HG03558 (cell line): Measurements from ENCODE around the gene NOP14.
"Not testable (repeated sequence)": the region's sequence is repeated elsewhere in the genome, so short reads cannot be mapped to it uniquely, and the experiment has no call there.

Experiments used
- ATAC-seq: cut with Tn5 transposase; IDR thresholded peaks from one replicate; pipeline ENCODE4 v1.9.1; 2021; ENCODE audit warnings: moderate number of reproducible peaks; ENCODE audit not compliant: unreplicated experiment; ENCODE audit errors: extremely low read depth

Gene NOP14

DNA sequence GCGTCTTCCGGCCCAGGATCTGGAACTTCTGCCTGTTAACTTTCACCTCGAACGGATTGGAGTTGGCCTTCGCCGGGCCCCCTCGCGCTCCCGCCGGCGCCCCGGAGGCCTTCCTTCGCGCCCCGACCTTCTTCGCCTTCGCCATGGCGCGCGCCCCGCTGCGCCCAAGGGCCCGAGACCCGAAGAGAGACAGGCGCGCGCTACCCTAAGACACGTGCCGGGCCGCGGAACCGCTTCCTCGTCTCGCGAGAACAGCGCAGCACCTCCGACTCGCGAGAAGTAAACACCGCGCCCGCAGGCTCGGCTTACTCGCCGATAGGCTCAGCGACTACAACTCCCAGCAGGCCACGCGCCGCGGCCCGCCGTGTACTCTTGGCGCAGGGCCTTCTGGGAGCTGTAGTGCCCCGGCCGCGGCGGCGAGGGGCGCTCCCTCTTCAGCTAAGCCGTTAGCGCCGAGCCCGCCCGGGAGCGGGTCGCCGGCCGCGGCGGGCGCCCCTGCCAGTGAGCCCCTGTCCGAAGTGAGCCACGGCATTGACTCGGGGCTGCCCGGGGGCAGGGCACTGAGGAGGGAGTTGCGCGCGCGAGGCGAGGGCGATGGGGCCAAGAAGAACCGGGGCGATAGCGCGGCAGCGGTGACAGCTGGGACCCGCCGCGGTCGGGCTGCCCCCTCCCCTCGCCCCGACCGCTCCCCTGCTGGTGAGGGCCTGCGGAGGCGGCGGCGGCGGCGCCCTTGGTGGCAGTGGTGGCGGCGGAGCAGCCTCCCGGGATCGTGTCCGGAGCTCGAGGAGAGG is at the start of gene NOP14, which contains the start of gene GRK4:
TSS of gene NOP14 (minus strand) at position 232 of the 791 bp plus-strand sequence. CDS start at position 145, 87 bp downstream.
TSS of gene GRK4 (plus strand) at position 397 of the 791 bp plus-strand sequence. CDS start 500 bp downstream, outside the sequence.
- ATAC-seq: peak; percentile 81

DNA sequence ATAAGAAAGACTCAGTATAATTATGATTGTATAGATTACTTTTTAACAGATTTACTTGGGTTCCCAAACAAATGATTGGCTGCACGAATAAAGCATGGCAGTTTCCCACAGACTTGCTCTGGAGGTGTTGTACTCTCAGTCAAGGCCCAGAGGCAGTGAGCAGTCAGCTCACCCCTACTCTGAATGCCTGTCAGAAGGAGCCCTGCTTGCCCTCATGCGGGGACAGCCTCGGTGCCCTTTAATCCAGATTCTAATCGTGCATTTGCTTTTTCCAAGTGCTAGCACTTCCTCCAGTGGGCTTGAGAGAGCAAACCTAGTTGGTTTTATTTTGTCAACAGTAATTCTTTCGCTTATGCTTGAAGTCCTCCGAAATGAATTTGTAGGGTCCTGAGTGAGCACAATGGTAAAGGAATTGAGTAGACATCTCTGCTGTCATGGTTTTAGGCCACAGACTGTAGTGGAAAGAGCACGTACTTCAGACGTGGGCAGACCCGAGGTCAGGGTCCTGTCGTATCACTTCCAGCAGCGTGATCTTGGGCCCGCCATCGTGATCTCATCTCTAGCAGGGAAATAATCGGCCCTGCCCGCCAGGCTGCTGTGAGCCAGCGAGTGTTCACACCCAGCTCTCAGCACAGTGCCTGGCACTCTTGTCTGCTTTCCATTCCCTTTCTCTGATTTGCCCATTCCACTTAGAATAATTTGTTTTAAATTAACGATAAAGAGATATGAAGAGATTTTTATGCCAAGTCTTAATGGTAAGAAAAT is 48.4 kb upstream of the NOP14 start:
- ATAC-seq: no peak

DNA sequence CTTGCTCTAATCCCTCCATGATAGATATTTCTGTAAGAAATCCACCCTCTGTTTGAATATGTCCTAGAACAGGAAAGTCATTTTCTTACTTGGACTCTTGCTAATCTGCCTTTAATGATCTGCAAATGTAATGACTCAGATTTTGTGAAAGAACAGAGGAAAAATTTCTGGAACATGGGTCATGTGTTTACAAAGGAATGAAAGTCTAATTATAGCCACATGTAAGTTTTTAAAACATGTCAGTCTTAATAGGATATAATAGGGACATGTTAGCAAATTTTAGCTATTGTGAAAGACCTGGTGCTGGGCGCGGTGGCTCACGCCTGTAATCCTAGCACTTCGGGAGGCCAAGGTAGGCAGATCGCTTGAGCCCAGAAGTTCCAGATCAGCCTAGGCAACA is 47.8 kb upstream of the NOP14 start:
- no peak for ATAC-seq

DNA sequence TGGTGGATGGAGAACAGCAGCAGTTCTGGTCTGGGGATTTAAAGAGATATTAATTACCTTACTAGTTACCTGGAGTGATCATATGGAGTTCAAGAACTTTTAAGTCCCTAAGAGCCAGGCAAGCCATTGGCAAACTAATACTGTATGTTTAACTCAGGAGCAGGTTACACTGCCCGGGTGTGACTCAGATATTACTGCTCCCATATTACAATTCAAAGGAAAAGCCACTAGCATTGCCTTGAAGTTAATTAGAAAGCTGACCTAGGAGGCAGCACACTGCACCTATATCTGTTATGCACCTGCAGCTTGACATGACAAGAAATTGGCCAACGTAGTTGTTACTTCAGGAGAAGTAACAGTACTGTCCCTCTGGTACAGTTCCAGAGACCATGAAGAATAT is 47.4 kb upstream of the NOP14 start:
- ATAC-seq: no peak

DNA sequence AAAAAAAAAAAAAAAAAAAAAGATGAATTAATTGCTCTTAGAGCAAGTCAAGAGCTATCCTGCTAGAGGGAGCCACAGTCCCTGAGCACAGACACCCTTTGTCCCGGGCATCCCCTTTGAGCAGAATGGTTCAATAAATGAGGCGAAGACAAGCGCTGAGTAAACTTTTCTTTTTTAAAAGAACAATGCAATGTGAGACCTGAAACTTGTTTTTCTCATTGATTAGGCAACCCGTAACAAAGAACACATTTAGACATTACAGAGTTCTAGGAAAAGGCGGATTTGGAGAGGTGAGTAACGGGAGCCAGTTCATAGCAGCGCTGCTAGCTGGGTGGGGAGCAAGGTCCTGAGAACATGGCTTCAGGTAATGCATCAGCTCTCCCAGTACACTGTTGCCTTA is 46.2 kb upstream of the NOP14 start:
- ATAC-seq: no peak

DNA sequence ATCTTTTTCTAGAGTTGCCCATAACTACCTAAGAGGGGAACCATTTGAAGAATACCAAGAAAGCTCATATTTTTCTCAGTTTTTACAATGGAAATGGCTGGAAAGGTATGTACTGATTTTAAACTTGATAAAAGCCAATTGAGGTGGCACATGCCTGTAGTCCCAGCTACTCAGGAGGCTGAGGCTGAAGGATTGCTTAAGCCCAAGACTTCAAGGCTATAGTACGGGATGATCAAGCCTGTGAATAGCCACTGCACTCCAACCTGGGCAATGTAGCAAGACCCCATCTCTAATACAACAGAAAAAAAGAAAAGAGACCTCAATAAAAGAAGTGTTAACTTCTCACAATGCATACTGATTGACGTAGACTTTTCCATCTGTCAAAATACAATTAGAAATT is 44.5 kb upstream of the NOP14 start:
- ATAC-seq: no peak

DNA sequence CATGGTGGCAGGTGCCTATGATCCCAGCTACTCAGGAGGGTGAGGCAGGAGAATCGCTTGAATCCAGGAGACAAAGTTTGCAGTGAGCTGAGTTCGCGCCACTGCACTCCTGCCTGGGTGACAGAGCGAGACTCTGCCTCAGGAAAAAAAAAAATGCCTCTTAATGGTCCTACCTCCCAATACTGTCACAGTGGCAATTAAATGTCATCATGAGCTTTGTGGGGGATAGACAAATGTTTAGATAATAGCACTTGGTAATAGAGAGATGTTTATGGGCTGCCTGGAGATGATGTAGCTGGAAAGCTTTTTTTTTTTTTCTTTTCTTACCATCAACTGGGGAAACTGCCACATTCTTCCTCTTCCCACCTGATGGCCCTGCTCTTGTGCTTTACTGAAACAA is 33.2 kb upstream of the NOP14 start:
- no peak for ATAC-seq

DNA sequence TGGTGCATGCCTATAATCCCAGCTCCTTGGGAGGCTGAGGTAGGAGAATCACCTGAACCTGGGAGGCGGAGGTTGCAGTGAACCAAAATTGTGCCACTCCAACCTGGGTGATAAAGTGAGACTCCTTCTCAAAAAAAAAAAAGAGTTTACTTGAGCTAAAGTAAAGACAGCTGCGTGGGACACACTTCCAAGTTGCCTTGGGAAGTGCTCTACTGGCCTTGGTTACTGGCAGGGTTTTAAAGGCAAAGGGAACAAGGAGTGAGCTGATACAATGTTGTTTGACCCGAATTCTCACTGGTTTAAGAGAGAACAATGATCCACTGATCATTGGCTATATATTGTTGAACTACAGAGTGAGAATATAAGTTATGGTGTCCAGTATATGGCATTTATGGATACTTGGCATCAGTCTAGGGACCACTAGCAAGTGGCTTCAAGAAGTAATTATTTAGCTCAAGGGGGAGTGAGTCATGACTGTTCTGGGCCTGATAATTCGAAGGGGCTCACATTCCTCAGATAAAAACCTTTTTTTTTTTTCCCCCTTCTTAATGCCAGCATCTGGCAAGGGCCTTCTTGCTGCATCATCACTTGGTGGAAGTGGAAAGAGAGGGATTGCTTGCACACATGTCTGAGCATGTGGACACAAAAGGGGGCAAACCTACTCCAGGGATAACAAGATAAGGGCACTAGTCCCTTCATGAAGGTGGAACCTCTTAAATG is 32.5 kb upstream of the NOP14 start:
- ATAC-seq: no peak

DNA sequence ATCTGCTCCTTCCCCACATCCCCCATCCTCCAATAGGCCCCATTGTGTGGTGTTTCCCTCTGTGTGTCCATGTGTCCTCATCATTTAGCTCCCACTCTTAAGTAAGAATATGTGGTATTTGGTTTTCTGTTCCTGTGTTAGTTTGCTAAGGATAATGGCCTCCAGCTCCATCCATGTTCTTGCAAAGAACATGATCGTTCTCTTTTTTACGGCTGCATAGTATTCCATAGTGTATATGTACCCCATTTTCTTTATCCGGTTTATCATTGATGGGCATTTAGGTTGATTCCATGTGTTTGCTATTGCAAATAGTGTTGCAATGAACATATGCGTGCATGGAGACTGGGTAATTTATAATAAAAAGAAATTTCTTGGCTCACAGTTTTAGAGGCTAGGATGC is 31.7 kb upstream of the NOP14 start:
- no peak for ATAC-seq

DNA sequence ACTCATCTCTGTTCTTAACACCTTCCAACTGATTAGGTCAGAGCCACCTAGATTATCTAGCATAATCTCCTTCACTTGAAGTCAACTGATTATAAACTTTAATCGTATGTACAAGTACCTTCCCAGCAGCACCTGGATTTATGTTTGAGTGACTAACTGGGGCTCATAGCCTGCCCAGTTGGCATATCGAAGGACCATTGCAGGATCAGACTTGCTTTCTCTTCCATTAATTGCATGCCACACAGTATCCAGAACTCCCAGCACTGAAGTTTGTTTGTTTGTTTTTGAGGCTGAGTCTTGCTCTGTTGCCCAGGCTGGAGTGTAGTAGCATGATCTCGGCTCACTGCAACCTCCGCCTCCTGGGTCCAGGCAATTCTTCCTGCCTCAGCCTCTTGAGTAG is 28.0 kb upstream of the NOP14 start:
- ATAC-seq: no peak

DNA sequence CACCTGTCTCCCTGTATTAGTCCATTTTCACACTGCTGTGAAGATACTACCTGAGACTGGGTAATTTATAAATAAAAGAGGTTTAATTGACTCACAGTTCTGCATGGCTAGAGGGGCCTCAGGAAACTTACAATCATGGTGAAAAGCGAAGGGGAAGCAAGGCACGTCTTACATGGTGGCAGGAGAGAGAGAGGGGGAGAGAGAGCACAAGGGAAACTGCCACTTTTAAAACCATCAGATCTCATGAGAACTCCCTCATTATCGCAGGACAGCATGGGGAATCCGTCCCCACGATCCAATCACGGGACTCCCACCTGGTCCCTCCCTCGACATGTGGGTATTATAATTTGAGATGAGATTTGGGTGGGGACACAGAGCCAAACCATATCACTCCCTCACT is 20.5 kb upstream of the NOP14 start:
- not testable (repeated sequence) for ATAC-seq

DNA sequence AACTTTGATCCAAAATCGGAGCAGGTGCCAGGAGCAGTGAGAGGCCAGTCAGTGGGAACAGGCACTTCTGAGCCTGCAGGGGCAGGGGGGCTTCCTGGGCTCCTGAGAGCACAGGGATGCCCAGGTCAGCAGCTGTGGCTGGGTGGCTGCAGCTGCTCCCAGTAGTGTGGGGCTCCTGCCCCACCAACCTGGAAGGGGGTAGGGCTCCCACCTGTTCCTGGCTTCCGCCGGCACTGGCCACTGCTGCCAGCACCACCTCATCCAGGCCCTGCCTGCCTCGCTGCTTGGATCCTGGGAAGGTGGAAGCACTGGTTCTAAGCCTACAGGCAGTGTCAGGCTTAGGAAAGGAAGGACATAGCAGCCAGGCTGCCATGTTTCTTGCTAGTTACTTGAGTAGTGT is 18.8 kb upstream of the NOP14 start:
- ATAC-seq: no peak

DNA sequence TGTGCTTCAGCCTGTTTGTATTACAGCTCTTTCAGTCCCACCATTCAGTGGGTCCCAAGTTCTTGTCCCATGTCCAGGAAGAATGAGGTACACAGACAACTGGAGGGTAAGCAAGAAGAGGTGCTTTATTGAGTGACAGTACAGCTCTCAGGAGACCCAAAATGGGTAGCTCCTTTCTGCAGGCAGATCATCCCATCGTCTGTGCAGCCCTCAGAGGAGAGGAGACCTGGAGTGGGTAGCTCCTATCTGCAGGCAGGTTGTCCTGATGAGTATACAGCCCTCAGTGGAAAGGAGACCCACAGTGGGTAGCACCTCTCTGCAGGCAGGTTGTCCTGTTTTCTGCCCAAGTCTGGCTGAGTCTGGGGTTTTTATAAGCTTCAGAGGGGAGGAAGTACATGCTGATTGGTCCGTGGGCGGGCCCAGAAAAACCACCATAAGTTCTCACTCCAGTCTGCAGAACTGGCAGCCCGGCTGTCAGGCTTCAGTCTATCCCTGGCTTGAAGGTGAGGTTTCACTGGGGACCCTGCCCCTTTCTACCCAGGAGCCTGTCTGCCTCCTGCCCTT is 18.1 kb upstream of the NOP14 start:
- ATAC-seq: no peak

DNA sequence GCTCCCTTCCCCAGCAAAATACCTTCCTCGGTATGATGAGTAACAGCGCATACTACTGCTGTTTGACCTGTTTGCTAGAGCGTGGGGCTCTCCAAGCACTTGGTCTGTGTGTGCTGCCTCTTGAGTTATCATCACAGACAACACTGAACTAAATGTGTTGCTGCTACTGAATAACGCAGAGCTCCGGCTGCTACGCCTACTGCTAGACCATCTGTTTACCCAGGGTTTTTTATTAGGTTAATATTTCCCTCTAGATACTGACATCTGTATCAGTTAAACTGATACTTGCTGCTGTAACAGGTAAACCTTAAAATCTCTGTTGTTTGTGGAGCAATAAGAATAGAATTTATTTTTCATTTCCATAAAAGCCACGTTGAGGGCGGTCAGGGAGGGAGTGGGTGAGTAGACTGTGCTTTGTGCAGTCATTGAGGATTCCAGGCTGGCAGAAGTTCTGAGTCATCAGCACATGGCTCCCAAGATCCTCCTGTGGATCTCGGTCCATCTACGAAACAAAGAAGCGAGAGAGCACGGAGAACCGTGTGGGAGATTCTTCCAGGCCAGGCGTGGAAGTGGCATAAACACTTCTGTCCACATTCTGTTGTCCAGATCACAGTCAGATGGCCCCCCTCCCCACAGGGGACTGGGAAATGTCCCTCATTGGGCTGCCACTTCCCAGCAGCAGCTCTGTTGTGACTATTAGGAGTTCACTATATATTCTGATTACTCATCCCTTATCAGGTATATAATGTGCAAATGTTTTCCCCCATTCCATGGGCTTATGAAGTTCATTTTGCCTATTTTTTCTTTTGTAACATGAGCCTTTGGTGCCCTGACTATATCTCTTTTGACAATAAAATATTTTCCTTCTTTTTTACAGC is 14.2 kb upstream of the NOP14 start:
- ATAC-seq: no peak

DNA sequence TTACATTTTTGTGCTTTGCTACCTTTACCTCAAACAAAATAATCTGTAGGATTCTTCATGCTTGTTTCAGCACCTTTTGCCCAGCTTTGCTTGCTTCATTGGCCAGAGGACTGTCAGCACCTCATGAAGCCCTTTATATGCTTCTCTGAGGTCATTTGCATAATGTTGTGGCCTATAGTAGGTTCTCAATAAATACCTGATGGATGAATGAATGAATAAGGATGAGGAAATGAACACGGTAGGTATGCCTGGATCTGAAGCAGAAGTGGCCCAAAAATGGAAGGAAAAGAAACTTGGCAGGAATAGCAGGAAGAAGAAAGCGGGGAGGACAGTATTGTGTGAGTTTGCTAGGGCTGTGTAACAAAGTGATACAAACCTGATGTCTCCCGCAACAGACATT is 8.1 kb upstream of the NOP14 start:
- no peak for ATAC-seq

DNA sequence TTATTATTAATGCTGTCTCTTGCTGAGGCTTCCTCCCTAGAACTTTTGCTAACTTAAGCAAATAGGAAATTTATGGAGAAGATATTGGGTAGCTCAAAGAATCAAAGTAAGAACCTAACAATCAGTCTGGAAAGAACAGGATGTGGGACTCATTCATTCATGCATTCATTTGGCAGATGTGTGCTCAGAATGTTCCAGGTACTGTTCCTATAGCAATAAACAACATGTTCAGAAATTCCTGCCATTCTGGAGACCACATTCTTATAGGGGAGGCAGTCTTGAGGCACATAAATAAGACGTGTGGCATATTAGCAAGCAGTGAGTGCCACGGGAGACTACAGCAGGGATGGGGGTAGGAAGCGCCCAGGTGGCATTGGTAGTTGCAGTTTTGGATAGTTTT is 5.2 kb upstream of the NOP14 start:
- ATAC-seq: no peak

DNA sequence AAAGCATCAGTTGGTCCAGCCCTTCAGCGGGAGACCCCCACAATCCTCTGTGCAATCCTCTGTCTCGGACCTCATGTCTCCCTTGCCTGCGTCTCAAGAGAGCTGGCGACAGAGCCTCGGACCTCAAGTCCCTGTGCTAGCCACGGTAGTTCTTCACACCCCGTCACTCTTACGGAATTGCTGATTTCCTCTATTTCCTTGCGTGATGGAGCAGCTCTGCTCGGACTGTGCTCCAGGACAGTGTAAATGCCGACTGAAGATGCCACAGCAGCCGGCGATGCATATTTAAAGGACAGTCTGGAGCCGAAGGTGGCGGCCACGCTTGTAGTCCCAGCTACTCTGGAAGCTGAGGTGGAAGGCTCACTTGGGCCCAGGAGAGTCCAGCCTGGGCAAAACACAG is 2.1 kb upstream of the NOP14 start:
- no peak for ATAC-seq

DNA sequence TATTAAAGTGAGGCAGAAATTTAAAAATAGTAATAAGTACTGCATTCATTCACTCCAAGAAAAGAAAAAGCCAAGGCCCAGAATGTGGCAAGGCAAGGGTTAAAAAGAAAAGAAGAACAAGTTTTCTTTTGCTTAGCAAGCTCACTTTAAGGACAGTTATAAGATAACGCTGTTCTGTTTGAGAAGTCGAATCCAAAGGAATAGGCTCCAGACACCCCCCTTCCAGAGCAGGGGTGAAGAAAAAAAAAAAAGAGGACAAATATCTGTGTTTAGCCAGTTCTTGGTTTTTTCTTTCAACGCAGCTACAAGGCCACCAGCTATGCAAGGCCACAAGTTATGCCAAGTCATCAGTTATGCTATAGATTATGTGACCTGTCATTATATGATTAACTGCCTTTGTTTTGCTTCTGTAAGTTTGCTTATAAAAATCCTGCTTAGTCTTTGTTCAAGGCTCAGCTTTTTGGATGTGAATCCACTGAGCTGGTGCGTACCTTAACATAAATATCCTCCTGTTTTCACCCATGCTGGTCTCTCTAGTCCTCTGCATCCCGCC is 1.6 kb upstream of the NOP14 start:
- ATAC-seq: no peak

DNA sequence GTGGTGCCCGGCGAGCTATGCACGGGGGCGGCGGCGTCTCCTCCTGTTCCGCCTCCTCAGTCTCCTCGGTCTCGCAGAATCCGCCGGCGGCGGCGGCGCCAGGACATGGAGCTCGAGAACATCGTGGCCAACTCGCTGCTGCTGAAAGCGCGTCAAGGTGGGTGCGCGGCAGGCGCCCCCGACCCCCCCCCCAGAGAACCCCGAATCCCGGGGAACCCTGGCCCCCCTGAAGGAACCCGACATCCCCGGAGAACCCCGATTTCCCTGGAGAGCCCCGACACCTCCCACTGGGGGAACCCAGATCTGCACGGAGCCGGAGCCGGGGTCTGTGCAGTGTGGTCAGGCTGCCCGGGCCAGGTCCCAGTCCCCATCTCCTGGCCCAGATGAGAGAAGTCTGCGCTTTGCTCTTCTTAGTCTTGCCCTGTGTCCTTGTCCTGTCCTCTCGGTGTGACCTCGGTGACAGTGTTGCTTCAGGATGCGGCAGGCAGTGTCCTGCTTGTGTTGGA is 813 bp upstream of the NOP14 start:
- ATAC-seq: no peak
